Neuron (in vitro differentiated cells): Measurements from ENCODE around the gene RALGPS2.
"Not testable (repeated sequence)": the region's sequence is repeated elsewhere in the genome, so short reads cannot be mapped to it uniquely, and the experiment has no call there.

Source experiments
- H2AFZ ChIP-seq: one replicate; pipeline ENCODE4 v1.6.1; 2013; ENCODE audit warnings: low read depth, mild to moderate bottlenecking, inconsistent platforms, low read length, moderate library complexity
- H3K27me3 ChIP-seq: one replicate; pipeline ENCODE4 v1.6.1; 2013; ENCODE audit warnings: low read length; ENCODE audit not compliant: insufficient read depth
- H3K36me3 ChIP-seq: one replicate; pipeline ENCODE4 v1.6.1; 2013; ENCODE audit warnings: low read length; ENCODE audit not compliant: insufficient read depth
- H3K4me1 ChIP-seq: one replicate; pipeline ENCODE4 v1.6.1; 2013; ENCODE audit warnings: low read length; ENCODE audit not compliant: insufficient read depth
- H3K4me3 ChIP-seq: 2 replicates; pipeline ENCODE4 v1.5.1; 2013; ENCODE audit warnings: mild to moderate bottlenecking, low read length, moderate library complexity
- H3K9me3 ChIP-seq: one replicate; pipeline ENCODE4 v1.6.1; 2013; ENCODE audit warnings: low read length

RALGPS2 gene

GRCh38 chr1:178754655-178755256, 29.7 kb downstream of the RALGPS2 start:
- not testable (repeated sequence) for H2AFZ ChIP-seq, H3K4me1 ChIP-seq, H3K4me3 ChIP-seq, H3K36me3 ChIP-seq, H3K27me3 ChIP-seq
- peaks cover 11% of the 10 kb centered on the region for H3K9me3 ChIP-seq

- no peaks in the 10 kb centered on the region for H3K36me3 ChIP-seq
- H3K4me1 ChIP-seq: no peaks in the 10 kb centered on the region
- H3K27me3 ChIP-seq: no peaks in the 10 kb centered on the region
- H3K9me3 ChIP-seq: peaks cover 27% of the 10 kb centered on the region
- no peak overlapping the region for H3K4me3 ChIP-seq
- no peak overlapping the region for H2AFZ ChIP-seq
Measured at GRCh38 chr1:178768423-178768822, 43.4 kb downstream of the RALGPS2 start.

GRCh38 chr1:178772952-178773351, 47.9 kb downstream of the RALGPS2 start:
- no peak overlapping the region for H2AFZ ChIP-seq
- peaks cover 16% of the 10 kb centered on the region for H3K9me3 ChIP-seq
- H3K27me3 ChIP-seq: no peaks in the 10 kb centered on the region
- no peaks in the 10 kb centered on the region for H3K4me1 ChIP-seq
- no peak overlapping the region for H3K4me3 ChIP-seq
- H3K36me3 ChIP-seq: peaks cover 3% of the 10 kb centered on the region

GRCh38 chr1:178774263-178774662, 49.2 kb downstream of the RALGPS2 start:
- Histone ChIP-seq H3K9me3 (peaks cover 5% of the 10 kb centered on the region), H3K4me1 (no peaks in the 10 kb centered on the region), H3K27me3 (no peaks in the 10 kb centered on the region), H3K4me3 (no peak overlapping the region), H2AFZ (no peak overlapping the region), H3K36me3 (peaks cover 9% of the 10 kb centered on the region)

GRCh38 chr1:178776553-178776952, 51.5 kb downstream of the RALGPS2 start:
- Histone ChIP-seq H3K4me1 (no peaks in the 10 kb centered on the region), H3K27me3 (no peaks in the 10 kb centered on the region), H3K9me3 (no peaks in the 10 kb centered on the region), H3K36me3 (peaks cover 13% of the 10 kb centered on the region), H3K4me3 (no peak overlapping the region), H2AFZ (no peak overlapping the region)

GRCh38 chr1:178781533-178782330, 56.7 kb downstream of the RALGPS2 start:
- H3K36me3 ChIP-seq: peaks cover 15% of the 10 kb centered on the region
- peaks cover 3% of the 10 kb centered on the region for H3K4me1 ChIP-seq
- H3K27me3 ChIP-seq: no peaks in the 10 kb centered on the region
- H3K9me3 ChIP-seq: no peaks in the 10 kb centered on the region
- no peak overlapping the region for H2AFZ ChIP-seq
- H3K4me3 ChIP-seq: no peak overlapping the region

GRCh38 chr1:178784131-178784536, 59.1 kb downstream of the RALGPS2 start:
- peaks cover 3% of the 10 kb centered on the region for H3K9me3 ChIP-seq
- H3K27me3 ChIP-seq: no peaks in the 10 kb centered on the region
- H3K4me3 ChIP-seq: no peak overlapping the region
- peaks cover 3% of the 10 kb centered on the region for H3K4me1 ChIP-seq
- H2AFZ ChIP-seq: no peak overlapping the region
- H3K36me3 ChIP-seq: peaks cover 17% of the 10 kb centered on the region

- Histone ChIP-seq H2AFZ (no peak overlapping the region), H3K27me3 (no peaks in the 10 kb centered on the region), H3K36me3 (peaks cover 7% of the 10 kb centered on the region)
Measured at GRCh38 chr1:178792394-178792793, 67.3 kb downstream of the RALGPS2 start.

GRCh38 chr1:178796013-178796412, 71.0 kb downstream of the RALGPS2 start:
- Histone ChIP-seq H3K4me3 (no peak overlapping the region), H3K9me3 (peaks cover 7% of the 10 kb centered on the region), H2AFZ (no peak overlapping the region), H3K36me3 (peaks cover 6% of the 10 kb centered on the region), H3K4me1 (no peaks in the 10 kb centered on the region), H3K27me3 (no peaks in the 10 kb centered on the region)

More at GRCh38 chr1:178792394-178792793, 67.3 kb downstream of the RALGPS2 start:
- no peaks in the 10 kb centered on the region for H3K4me1 ChIP-seq
- H3K9me3 ChIP-seq: peaks cover 5% of the 10 kb centered on the region
- H3K4me3 ChIP-seq: no peak overlapping the region

GRCh38 chr1:178797590-178797989, 72.5 kb downstream of the RALGPS2 start:
- Histone ChIP-seq H3K36me3 (peaks cover 6% of the 10 kb centered on the region), H3K4me3 (no peak overlapping the region), H2AFZ (no peak overlapping the region), H3K9me3 (peaks cover 7% of the 10 kb centered on the region), H3K27me3 (no peaks in the 10 kb centered on the region), H3K4me1 (no peaks in the 10 kb centered on the region)

GRCh38 chr1:178798232-178798861, 73.3 kb downstream of the RALGPS2 start:
- H3K4me3 ChIP-seq: no peak overlapping the region
- H3K36me3 ChIP-seq: peaks cover 6% of the 10 kb centered on the region
- H3K27me3 ChIP-seq: no peaks in the 10 kb centered on the region
- H2AFZ ChIP-seq: no peak overlapping the region
- H3K4me1 ChIP-seq: no peaks in the 10 kb centered on the region
- H3K9me3 ChIP-seq: peaks cover 7% of the 10 kb centered on the region

- no peak overlapping the region for H2AFZ ChIP-seq
- peaks cover 6% of the 10 kb centered on the region for H3K36me3 ChIP-seq
- H3K4me1 ChIP-seq: peaks cover 2% of the 10 kb centered on the region
- no peaks in the 10 kb centered on the region for H3K27me3 ChIP-seq
- H3K4me3 ChIP-seq: no peak overlapping the region
- H3K9me3 ChIP-seq: peaks cover 6% of the 10 kb centered on the region
Measured at GRCh38 chr1:178802873-178803272, 77.8 kb downstream of the RALGPS2 start.

GRCh38 chr1:178806665-178807300, 81.7 kb downstream of the RALGPS2 start:
- H3K4me3 ChIP-seq: no peak overlapping the region
- H3K9me3 ChIP-seq: no peaks in the 10 kb centered on the region
- peaks cover 10% of the 10 kb centered on the region for H3K36me3 ChIP-seq
- no peaks in the 10 kb centered on the region for H3K27me3 ChIP-seq
- H3K4me1 ChIP-seq: peaks cover 2% of the 10 kb centered on the region
- H2AFZ ChIP-seq: no peak overlapping the region
